Immature natural killer cell (primary cell): ENCODE results near the gene FDXR. TPM values are rescaled to one million over a fixed set of nuclear protein-coding genes. Genes with fewer than 3 reads are reported as not detected.
A peak's percentile ranks its signal among the peaks of the same experiment; 100 is the strongest.
"Not testable (repeated sequence)": the region's sequence is repeated elsewhere in the genome, so short reads cannot be mapped to it uniquely, and the experiment has no call there.

Experiments used
- DNase-seq, 3 donors: peaks; one replicate each; pipeline ENCODE4 v3.0.0; 2022; ENCODE audit warnings: mixed read lengths in 1 of 3
- H3K27ac Mint-ChIP-seq, 6 donors: one replicate each; pipeline ENCODE4 v1.8.0; 2020; ENCODE audit warnings: mixed read lengths in 6 of 6, mild to moderate bottlenecking in 5 of 6, inconsistent platforms in 4 of 6, moderate library complexity in 3 of 6
- H3K27me3 Mint-ChIP-seq, 3 donors: one replicate each; pipeline ENCODE4 v1.8.0; 2020 to 2021; ENCODE audit warnings: low read depth in 3 of 3, mild to moderate bottlenecking in 3 of 3, mixed read lengths in 3 of 3, moderate library complexity in 3 of 3, inconsistent platforms in 1 of 3
- H3K36me3 Mint-ChIP-seq, 3 donors: one replicate each; pipeline ENCODE4 v1.8.0; 2020; ENCODE audit warnings: mixed read lengths in 3 of 3, inconsistent platforms in 2 of 3, mild to moderate bottlenecking in 2 of 3
- H3K4me1 Mint-ChIP-seq, 2 donors: one replicate each; pipeline ENCODE4 v1.8.0; 2020; ENCODE audit warnings: inconsistent platforms in 2 of 2, mild to moderate bottlenecking in 2 of 2, mixed read lengths in 2 of 2, moderate library complexity in 1 of 2
- H3K4me3 Mint-ChIP-seq, 5 donors: one replicate each; pipeline ENCODE4 v1.8.0; 2020; ENCODE audit warnings: mild to moderate bottlenecking in 5 of 5, mixed read lengths in 5 of 5, inconsistent platforms in 3 of 5, moderate library complexity in 3 of 5
- H3K9me3 Mint-ChIP-seq, 6 donors: one replicate each; pipeline ENCODE4 v1.8.0; 2020; ENCODE audit warnings: mild to moderate bottlenecking in 6 of 6, mixed read lengths in 6 of 6, inconsistent platforms in 4 of 6, moderate library complexity in 3 of 6
- polyA plus RNA-seq, 3 donors: library from polyadenylated mRNA; unstranded; fragments of 300-500 nt; fragmentation: Illumina TruSeq; gene quantifications; one replicate each; pipeline ENCODE4 v1.2.3, GENCODE V29; 2021

FDXR gene
- polyA plus RNA-seq, 3 donors from 2014 or later: 3.9 to 10.3 (median 8.0) TPM

GRCh38 chr17:74871356-74872076 lies 1.3 kb downstream of the FDXR start:
- H3K27ac Mint-ChIP-seq: peak overlapping the region in 1 of 6 donors; percentile 15
- peaks cover 8 to 10% (median 9%) of the 10 kb centered on the region in 3 donors for H3K27me3 Mint-ChIP-seq
- DNase-seq: no peak
- peak overlapping the region; percentile 20 to 46 (median 30) for H3K4me3 Mint-ChIP-seq
- H3K9me3 Mint-ChIP-seq: no peaks in the 10 kb centered on the region
- H3K36me3 Mint-ChIP-seq: no peaks in the 10 kb centered on the region
- peaks cover 14 to 19% of the 10 kb centered on the region in 2 donors for H3K4me1 Mint-ChIP-seq

DNA sequence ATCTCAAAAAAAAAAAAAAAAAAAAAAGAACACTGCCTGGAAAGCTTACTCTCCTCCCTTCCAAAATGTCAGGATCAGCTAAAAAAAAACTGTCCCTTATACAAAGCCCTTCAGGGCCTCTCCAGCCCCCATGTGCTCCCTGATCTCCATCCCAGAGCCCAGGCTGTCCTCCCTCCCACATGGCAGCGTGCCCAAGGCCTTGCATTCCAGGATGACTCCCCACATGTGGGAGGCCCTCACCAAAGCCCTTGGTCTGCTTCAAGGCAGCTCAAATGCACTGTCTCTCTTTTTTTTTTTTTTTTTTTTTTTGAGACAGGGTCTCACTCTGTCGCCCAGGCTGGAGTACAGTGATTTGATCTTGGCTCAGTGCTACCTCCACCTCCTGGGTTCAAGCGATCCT lies 2.3 kb downstream of the FDXR start:
- DNase-seq: no peak
- Mint-ChIP-seq H3K4me3 (no peak overlapping the region), H3K36me3 (no peaks in the 10 kb centered on the region), H3K27me3 (peaks cover 6 to 10% (median 9%) of the 10 kb centered on the region in 3 donors), H3K4me1 (peaks cover 14 to 19% of the 10 kb centered on the region in 2 donors), H3K9me3 (no peaks in the 10 kb centered on the region), H3K27ac (no peak overlapping the region)

DNA sequence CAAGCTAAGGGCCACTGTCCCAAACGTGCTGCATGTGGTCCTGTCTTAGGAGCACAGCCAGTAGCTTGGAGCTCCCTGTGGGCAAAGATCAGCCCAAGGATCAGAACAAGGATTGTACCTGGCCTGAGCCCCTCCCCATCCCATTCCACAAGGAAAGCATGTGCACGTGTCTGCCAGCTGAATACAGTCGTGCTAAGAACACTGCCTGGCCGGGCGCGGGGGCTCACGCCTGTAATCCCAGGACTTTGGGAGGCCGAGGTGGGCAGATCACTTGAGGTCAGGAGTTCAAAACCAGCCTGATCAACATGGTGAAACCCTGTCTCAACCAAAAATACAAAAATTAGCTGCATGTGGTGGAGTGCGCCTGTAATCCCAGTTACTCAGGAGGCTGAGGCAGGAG lies 2.8 kb downstream of the FDXR start:
- not testable (repeated sequence) for H3K4me3 Mint-ChIP-seq, DNase-seq, H3K36me3 Mint-ChIP-seq, H3K9me3 Mint-ChIP-seq, H3K27me3 Mint-ChIP-seq, H3K27ac Mint-ChIP-seq
- peaks cover 14 to 21% of the 10 kb centered on the region in 2 donors for H3K4me1 Mint-ChIP-seq

GRCh38 chr17:74868908-74869255 lies 3.9 kb downstream of the FDXR start:
- Mint-ChIP-seq H3K27ac (no peak overlapping the region), H3K9me3 (no peaks in the 10 kb centered on the region), H3K36me3 (peaks cover 0 to 3% (median 0%) of the 10 kb centered on the region in 3 donors), H3K27me3 (peaks cover 8 to 12% (median 9%) of the 10 kb centered on the region in 3 donors), H3K4me1 (peaks cover 11 to 23% of the 10 kb centered on the region in 2 donors), H3K4me3 (no peak overlapping the region)
- DNase-seq: no peak

GRCh38 chr17:74868251-74868907 lies 4.4 kb downstream of the FDXR start:
- Mint-ChIP-seq H3K27ac (no peak overlapping the region), H3K4me1 (peaks cover 8 to 19% of the 10 kb centered on the region in 2 donors), H3K4me3 (no peak overlapping the region), H3K9me3 (no peaks in the 10 kb centered on the region), H3K27me3 (peaks cover 8 to 13% (median 9%) of the 10 kb centered on the region in 3 donors), H3K36me3 (peaks cover 0 to 3% (median 0%) of the 10 kb centered on the region in 3 donors)
- no peak for DNase-seq

DNA sequence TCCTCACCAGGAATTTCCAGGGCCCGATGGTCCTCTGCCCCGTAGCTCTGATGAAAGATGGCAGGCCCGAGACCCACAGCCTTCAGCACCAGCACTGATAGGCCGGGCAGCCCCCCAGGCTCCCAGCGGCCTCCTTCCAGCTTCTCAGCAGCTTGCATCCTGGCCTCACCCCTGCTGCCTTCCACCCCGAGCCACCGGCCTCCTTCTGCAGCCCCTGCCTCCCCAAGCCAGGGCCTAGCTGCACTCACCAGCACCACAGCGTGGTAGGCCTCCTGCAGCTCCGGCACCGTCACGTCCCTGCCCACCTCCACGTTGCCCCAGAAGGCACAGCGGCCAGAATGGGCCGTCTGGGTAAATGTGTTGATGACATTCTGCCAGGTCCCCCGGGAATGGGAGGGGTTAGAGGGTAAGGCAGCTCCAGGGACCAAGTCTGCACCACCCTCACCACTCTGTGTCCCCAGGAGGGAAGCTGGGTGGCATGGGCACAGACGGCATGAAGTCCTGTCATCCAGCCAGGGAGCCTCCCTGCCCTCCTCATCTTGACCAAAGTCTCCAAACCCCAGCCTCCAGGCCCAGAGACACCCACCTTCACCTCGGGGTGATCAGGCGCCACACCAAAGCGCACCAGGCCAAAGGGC lies 6.5 kb downstream of the FDXR start:
- DNase-seq: no peak
- Mint-ChIP-seq H3K9me3 (no peaks in the 10 kb centered on the region), H3K4me1 (peaks cover 0 to 11% of the 10 kb centered on the region in 2 donors), H3K27me3 (peaks cover 4 to 18% (median 9%) of the 10 kb centered on the region in 3 donors), H3K27ac (no peak overlapping the region), H3K4me3 (no peak overlapping the region), H3K36me3 (peaks cover 0 to 3% (median 0%) of the 10 kb centered on the region in 3 donors)

- Mint-ChIP-seq H3K4me3 (no peak overlapping the region), H3K4me1 (peaks cover 0 to 13% of the 10 kb centered on the region in 2 donors), H3K27ac (no peak overlapping the region), H3K36me3 (peaks cover 0 to 3% (median 0%) of the 10 kb centered on the region in 3 donors), H3K9me3 (no peaks in the 10 kb centered on the region), H3K27me3 (peaks cover 4 to 15% (median 9%) of the 10 kb centered on the region in 3 donors)
- DNase-seq: no peak
Measured at GRCh38 chr17:74865504-74866197, 7.1 kb downstream of the FDXR start.

DNA sequence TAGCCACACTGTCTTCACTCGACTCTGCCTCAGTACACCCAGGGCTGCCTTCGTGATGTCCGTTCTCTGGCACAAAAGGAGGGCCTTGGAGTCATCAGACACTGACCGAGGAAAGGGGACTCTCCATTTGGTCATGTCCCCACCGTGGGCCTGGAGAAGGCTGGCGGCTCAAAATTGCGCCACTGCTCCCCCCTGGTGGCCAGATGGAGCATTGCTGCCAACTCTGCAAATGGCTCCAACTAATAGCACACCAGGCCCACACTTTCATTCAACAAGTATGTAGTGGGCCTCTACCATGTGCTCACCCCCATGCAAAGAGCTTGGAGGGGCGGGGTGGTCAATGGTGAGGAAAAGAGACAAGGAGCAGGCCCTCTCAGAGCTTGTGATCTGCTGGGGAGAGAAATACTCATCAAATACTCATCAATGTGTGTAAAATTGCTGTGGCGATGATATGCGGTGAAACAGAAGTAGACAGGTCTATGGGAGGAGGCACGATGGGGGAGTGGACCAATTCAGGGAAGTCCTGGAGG lies 7.9 kb downstream of the FDXR start:
- Mint-ChIP-seq H3K4me3 (no peak overlapping the region), H3K36me3 (peaks cover 0 to 3% (median 0%) of the 10 kb centered on the region in 3 donors), H3K27ac (no peak overlapping the region), H3K4me1 (peaks cover 0 to 15% of the 10 kb centered on the region in 2 donors), H3K27me3 (peaks cover 6 to 16% (median 9%) of the 10 kb centered on the region in 3 donors), H3K9me3 (no peaks in the 10 kb centered on the region)
- peak; percentile 59 to 67 (median 65) for DNase-seq

GRCh38 chr17:74864297-74864865 lies 8.4 kb downstream of the FDXR start:
- H3K27ac Mint-ChIP-seq: no peak overlapping the region

GRCh38 chr17:74863420-74864296 lies 9.1 kb downstream of the FDXR start:
- no peak overlapping the region for H3K4me3 Mint-ChIP-seq
- H3K27ac Mint-ChIP-seq: no peak overlapping the region
- H3K36me3 Mint-ChIP-seq: peaks cover 0 to 3% (median 0%) of the 10 kb centered on the region in 3 donors
- no peaks in the 10 kb centered on the region for H3K9me3 Mint-ChIP-seq
- peaks cover 0 to 20% of the 10 kb centered on the region in 2 donors for H3K4me1 Mint-ChIP-seq
- H3K27me3 Mint-ChIP-seq: peaks cover 6 to 23% (median 13%) of the 10 kb centered on the region in 3 donors
- DNase-seq: no peak

More at GRCh38 chr17:74864297-74864865, 8.4 kb downstream of the FDXR start:
- DNase-seq: no peak
- Mint-ChIP-seq H3K4me1 (peaks cover 0 to 15% of the 10 kb centered on the region in 2 donors), H3K27me3 (peaks cover 6 to 18% (median 6%) of the 10 kb centered on the region in 3 donors), H3K9me3 (no peaks in the 10 kb centered on the region), H3K4me3 (no peak overlapping the region), H3K36me3 (peaks cover 0 to 3% (median 0%) of the 10 kb centered on the region in 3 donors)

GRCh38 chr17:74862919-74863318 lies 9.9 kb downstream of the FDXR start:
- Mint-ChIP-seq H3K27me3 (peaks cover 10 to 27% (median 16%) of the 10 kb centered on the region in 3 donors), H3K9me3 (no peaks in the 10 kb centered on the region), H3K4me3 (no peak overlapping the region), H3K27ac (no peak overlapping the region), H3K4me1 (peaks cover 0 to 21% of the 10 kb centered on the region in 2 donors), H3K36me3 (peaks cover 0 to 3% (median 0%) of the 10 kb centered on the region in 3 donors)
- no peak for DNase-seq
